Midbrain (tissue), 1 donor: ENCODE results near the gene PTPRG.
A peak's percentile ranks its signal among the peaks of the same experiment; 100 is the strongest.

Experiments
- DNase-seq: peaks from one replicate; lab custom pipeline; 2025; lab: John Stamatoyannopoulos, UW

PTPRG gene

DNA sequence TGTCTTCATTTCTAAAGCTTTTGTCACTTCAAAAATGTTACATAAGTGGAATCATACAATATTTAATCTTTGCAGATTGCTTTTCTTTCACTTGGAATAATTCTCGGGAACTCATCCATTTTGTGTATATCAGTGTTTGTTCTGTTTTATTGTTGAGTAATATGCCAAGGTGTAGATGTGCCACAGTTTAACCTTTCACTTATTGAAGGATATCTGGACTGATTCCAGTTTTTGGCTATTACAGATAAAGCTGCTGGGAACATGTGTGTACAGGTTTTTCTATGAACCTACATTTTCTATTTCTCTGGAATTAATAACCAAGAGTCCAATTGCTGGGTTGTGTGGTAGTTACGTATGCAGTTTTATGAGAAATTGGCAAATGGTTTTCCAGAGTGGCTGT lies 334.9 kb downstream of the PTPRG start:
- no peak for DNase-seq

DNA sequence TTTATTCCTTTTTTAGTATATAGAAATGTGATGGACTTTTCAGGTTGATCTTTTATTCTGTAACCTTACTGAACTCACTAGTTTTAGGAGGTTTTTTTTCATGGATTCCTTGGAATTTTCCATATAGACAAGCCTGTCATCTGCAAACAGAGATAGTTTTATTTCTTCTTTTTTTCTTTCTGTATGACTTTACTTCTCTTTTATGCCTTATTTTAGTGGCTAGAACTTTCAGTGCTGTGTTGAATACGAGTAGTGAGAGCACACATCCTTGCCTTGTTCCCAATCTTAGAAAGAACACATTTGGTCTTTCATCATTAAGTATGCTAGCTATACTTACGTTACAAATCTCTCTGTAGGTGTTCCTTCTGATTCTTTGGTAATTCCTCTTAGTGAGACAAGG lies 336.5 kb downstream of the PTPRG start:
- DNase-seq, result no peak

DNA sequence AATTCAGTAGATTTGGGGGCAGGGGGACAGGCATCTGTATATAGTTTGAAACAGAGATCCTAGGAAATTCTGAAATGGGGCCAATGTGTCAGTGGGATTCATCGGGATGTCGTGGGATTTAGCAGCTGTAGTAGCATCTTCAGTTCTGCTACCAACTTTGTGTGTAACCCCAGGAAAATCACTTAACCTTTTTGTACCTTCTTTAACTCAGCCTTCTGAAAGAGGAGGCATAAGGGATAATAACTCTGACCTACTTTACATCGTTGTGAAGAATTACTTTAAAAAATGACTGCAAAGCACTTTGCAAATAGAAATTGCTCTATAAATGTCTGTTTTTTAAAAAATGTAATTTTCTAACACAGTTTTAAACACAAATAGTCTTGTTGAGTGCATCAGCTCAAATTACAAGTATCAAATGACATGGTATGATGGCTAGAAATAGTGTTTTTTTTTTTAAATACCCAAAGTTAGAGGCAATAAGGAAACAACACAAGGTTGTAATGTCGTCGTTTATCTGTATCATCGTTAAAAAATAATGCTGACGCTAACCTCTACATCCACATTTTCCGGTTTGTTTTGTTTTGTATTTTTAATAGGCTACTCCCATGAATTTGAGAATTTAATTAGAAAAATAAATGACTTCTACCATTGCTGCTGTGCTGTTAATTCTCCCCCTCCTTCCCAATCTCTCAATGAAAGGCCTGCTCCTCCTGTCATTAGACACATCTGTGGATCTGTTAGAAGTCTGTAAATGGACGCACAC lies 338.5 kb downstream of the PTPRG start:
- no peak for DNase-seq

DNA sequence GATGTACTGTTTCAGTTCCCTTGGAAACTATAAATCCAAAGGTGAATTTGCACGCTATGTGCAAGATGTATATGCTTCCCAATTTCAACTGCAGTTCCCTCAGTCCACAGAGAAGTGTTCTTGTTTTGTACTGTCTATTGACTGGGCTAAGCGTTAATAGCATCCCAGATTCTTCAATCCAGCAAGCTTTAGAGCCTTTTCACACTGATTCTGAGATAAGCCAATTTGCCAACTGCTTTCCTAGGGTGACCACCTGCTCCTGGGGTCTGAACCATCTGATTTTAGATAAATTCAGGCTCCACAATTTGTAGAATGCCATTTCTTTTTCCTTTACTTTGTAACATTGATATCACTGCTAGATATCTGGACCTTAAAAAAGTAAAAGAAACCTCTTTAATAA lies 340.1 kb downstream of the PTPRG start:
- DNase-seq, result no peak

DNA sequence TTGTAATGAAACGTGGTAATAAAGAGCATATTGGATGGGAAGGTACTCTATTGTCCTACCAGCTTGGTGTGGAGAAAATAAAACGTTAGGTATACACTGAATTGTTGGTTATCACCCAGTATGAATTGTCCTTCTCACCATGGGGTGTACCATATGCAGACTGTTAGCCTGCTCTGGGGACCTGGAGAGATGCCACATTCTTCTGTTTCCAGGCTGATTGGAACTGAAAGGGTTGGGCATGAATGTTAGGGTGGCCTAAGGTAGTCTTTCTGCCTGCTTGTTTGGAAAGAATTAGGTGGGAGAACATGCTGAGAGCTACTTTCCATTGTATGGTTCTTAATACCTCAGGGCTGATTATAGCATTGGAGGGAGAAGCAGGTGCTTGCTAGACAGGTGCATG lies 340.6 kb downstream of the PTPRG start:
- no peak for DNase-seq

DNA sequence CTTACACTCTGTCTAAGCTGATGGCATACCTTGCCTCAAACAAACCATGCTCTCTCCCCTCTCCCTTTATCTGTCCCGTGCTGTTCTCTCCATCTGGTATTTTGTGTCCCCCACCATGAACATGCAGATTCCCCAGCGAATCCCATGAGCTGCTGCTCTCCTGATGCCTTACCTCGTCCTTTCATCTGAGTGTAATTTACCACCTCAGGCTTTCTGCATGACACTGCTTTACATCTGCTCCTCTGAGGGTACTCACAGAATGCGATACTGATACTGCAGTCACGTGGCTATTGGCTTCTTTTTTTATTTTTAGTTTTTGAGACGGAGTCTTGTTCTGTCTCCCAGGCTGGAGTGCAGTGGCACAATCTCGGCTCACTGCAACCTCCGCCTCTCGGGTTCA lies 341.7 kb downstream of the PTPRG start:
- DNase-seq, result no peak

DNA sequence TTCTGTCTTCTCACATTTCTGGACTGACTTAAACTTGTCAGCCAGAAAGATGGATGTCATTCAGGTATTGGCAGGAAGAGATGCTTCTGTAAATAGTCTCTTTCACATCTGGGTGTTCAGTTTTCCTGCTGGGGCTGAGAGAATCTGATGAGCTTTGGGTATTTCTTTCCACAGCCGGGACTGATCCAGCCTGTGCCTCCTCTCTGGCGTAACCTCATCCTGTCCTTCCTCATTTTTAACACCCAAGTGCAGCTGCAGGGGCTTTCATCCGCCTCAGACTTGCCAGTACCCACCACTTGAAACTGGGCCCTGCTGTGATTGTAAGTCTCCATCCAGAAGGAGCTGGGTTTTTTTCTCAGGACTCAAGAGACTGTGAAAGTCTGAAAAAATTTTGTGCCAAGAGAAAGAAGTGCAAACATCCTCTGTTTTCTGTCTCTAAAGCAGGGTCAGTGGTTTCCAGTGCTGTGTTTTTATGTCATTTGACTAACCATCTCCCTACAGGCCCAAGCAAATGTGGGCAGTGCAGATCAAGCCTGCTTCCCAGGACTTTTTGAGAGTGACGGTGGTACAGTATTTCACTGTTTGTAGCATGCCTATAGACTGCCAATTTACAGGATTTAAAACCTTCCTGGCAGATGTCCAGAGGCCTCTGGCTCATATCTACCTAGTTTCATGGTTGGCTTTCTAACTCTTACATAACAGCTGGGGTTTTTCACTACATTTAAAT lies 342.7 kb downstream of the PTPRG start:
- DNase-seq, result peak; percentile 34

DNA sequence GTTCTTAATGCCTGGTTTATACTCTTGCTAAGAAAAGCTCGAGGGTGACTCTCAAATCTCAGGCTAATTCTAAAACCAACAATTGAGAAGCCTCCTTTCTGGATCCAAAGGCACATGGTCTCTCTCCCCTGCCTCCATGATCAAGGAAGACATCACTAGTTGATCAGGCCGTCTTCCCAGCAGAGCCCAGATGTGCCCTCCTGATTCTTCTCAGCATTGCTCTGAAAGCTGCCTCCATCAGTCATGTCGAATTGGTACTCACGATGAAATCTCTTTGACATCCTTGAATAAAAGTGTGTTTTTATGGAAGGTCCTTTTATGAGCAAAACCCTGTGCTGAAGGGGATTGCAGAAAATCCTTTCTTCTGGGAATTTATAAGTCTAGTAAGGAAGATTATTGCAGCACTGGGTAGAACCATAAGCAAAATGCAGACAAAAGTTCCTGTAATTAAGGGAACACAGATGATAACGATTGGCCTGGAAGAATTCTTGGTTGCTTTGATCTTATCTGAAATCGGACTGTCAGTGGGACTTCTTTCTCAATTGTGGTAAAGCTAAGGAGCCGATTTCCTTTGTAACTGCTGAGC lies 345.9 kb downstream of the PTPRG start:
- no peak for DNase-seq

DNA sequence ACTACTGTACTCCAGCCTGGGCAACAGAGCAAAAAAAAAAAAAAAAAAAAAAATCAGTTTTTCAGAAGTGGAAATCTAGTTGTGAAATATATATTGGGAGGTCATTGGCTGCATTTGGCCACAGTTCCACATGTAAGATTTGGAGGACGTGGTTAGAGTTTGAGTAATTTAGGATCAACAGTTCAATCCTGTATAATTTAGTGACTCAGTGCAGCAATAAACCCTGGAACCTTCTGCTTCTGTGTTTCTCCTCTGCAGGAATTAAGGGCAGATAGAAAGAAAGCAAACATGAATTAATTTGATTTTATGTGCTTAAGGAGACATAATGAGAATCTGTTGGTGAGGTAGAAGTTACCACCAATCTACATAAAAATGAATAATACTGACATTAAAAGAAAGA lies 347.0 kb downstream of the PTPRG start:
- DNase-seq, result no peak

DNA sequence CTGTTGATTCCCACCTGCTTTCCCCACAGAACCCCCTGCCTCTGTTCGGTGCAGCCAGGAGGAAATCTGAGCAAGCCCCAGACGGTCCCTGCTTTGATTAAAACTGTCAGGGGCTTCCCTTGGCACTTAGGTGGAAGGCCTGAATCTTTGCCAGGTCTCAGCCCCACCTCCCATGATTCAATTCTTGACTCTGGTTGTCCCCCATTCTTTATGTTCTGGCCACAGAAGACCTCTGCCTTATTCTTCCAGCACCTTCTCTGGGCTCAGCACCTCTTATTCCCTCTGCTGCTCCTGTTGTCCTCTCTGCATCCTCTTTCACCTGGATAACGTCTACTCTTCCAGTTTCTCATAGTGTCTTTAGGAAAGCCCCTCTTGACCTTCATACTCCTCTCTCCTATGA lies 349.4 kb downstream of the PTPRG start:
- no peak for DNase-seq

DNA sequence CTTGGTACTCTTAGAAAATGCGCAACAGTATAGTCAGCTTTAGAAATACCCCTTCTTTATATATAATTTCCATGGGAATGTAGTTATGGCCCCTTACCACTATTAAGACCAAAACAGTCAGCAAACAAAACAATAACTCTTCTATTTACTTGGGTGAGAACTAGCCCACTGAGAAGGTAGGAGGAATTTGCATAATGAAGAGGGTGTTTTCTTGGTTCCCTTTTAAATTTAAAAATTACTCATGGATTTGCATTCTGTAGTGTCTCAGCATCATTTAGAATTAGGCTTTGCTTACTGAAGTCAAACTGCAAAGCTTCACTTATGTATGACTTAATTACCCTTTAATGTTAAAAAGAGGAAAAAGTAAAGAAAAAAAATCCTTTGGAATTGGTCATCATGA lies 350.8 kb downstream of the PTPRG start:
- no peak for DNase-seq

DNA sequence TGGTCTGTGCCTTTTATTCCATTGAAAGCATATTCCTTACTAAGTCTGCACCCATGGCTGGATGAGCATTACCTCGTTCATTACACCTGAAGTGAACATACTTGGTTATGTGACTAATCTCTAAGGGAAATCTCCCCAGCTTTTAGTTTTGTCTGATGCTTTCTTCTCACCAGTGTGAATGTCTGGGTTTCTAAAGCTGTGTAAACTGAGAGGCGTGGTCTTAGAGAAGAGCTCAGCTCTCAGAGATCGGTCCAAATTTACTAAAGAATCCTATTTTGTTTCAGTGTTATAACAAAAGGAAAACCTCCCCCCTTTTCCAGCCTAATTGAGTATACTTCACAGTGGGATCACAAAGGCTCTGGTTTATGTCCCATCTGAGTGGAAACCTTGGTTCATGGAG lies 352.3 kb downstream of the PTPRG start:
- DNase-seq, result no peak

DNA sequence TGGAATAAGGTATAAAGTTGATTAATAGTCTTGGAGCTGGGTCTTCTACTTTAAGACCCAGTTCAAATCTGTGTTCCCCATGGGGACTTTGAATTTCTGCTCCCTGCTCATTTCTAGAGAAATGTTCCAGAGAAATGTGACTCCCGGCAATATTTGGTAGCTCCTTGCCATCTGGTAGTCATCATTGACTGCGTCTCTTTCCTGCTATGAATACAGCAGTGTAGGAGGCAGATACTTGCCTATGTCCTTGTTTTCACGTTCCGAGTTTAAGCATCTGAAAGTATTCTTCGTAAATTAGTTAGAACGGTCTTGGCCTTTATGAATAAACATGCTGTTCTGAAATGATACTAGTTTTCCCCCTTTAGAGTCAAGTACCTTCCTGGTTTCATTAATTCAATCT lies 352.9 kb downstream of the PTPRG start:
- DNase-seq, result no peak

DNA sequence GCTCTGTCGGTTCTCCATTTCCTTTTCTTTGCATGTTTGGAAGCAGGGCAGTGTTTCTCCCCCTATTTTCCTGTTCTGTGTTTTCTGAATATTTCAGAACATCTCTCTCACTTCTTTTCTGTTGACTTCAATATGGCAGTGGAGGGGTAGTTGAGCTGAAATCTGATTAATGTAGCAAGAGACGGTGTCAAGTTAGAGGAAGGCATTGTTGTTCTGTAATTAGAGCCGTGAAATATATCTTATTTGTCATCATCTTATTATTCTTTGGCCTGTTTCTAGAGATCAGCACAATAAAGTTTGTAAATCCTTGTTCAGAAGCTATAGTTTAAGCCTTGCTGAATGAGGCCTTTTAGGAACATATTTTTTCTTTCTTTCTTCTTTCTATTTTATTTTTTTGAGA lies 353.9 kb downstream of the PTPRG start:
- DNase-seq, result no peak

DNA sequence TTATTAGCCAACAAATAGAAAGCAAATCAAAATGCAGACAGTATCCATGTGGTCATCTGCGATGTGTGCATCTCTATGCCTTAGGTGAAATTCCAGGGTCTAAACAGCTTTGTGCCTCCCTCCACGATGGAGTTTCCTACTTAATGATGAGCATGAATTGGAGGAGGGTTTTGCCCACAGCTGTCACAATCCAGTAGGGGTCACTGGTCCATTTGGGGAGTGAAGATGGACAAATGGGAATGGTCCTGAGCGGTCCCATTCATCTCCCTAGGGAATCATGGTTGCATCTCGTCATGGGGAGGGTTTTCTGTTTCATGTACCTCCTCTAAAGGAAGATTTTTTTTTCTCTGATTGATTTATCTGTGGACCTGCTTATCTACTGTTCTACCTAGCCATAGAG lies 358.0 kb downstream of the PTPRG start:
- DNase-seq, result no peak

DNA sequence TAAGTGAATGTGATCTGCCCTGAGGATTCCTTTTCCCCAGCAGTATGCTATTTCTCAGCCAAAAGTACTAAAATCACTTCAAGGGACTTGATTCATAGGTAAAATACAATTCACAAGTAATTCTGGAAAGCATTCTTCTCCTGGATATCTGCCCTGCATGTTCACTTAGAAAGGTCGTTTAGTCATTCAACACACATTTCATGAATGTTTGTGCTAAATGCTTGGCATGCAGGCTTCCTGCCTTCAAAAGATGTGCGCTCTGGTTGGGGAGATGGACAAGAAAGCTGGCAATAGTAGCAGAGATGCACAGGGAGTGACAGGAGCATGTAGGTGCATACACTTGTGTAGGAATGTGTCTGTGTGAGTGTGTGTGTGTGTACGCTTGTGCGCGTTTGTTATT lies 360.7 kb downstream of the PTPRG start:
- no peak for DNase-seq

DNA sequence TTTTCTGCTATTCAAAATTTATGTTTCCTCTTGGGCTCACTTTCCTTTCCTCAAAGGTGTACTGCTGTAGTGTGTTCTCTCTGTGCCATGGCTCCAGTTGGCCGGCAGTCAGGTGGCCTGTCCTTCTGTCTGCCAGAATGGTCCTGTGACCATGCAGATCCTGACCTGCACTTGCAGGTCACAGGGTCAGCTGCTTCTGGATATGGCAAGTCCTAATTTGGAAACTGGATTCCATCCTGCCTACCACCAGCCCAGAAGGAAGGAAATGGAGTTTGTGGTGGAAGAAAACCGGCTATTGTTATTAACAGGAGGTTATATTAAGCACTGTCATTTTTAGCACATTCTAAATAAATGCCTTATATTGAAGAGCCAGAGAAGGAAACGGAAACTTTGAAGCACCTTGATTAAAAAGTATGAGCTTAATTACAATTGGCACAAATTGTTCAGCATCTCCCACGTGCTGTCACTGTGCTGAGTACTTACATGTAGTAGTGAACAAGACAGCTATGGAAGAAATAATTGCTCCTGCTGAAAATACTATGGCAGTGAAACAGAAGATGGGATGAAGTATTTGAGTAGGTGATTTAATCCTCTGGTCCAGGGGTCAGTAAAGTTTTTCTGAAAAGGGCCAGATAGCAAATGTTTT lies 362.8 kb downstream of the PTPRG start:
- no peak for DNase-seq

DNA sequence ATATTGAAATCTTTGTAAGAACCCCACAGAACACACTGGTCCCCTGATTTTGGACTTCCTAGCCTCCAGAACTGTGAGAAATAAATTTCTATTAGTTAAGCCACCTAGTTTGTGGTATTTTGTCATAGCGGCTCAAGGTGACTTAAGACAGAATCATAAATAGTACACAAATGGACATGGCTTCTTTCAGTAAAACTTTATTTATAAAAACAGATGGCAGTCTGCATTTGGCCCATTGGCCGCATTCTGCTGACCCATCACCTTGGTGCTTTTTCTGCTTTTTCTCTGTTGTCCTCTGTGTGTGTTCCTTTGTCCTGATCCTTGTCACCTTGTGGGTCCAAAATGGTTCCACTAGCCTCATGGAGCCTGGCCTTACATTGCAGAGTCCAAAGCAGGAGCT lies 363.6 kb downstream of the PTPRG start:
- DNase-seq, result no peak

DNA sequence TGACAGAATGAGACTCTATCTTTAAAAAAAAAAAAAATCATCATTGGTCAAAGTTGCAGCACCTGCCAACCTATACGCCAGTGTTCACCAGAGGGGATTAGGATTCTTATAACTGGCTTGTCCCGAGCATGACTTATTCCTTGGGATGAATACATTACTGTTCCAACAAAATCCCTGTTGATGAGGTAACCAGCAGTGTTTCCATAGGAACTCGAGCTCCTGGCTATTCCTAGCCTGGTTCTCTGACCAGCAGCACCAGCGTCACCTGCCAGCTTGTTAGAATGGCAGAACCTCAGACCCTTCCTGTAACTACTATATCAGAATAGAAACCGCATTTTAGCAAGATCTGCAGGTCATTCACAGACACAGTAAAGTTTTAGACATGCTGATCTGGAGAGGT lies 364.4 kb downstream of the PTPRG start:
- no peak for DNase-seq

DNA sequence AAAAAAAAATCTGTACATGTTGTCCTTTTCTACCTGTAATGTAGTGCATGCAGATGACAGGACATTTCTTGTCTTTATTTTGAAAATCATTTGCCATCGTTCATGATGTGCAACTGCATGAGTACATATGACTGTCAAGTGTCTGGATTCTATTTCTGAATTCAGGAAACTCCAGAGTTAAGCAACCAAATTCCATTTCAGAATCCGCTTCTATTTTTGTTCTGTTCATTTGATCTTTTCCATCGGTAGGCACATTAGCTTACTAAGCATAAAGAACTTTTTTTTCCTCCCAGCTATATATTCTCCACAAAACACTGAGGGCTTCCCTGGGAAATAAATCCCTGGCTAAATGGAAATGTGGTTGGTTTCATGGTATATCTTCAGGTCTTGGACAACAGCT lies 365.6 kb downstream of the PTPRG start:
- DNase-seq, result no peak

DNA sequence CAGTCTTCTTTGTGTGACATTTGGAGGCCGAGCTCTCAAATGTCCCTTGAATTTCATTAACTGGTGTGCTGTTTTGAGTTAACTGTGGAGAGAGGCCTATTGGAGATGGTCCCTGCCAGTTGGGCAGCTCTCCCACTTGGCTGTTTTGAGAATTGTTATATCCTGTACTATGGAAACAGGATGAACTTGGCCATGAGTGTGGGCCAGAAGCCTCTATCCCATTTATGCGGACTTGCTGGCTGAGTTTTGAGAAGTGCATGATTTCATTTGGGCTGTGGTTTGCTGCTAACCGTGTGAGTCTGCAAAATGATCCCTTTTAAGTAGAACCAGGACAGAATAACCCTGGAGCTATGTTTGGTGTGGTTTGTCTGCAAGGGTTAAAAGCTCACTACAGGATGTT lies 366.0 kb downstream of the PTPRG start:
- peak; percentile 68 for DNase-seq

DNA sequence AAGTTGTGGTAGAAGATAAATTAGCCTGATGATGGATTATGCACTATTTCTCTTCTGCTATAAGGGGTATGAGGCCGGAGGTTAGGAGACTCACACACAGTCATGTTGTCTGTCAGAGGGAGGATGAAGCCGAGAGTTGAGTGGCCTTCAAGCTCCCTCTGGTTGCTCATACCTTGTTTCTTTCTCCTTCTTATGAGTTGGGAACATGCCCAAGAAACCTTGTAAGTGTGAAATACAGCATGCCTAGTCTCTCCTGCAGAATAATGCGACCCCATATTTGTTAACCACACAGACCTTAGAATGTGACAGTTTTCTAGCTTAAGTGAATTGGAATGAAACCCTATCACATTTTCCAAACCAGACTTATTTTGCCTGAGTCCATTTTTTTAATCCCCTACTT lies 366.7 kb downstream of the PTPRG start:
- no peak for DNase-seq

DNA sequence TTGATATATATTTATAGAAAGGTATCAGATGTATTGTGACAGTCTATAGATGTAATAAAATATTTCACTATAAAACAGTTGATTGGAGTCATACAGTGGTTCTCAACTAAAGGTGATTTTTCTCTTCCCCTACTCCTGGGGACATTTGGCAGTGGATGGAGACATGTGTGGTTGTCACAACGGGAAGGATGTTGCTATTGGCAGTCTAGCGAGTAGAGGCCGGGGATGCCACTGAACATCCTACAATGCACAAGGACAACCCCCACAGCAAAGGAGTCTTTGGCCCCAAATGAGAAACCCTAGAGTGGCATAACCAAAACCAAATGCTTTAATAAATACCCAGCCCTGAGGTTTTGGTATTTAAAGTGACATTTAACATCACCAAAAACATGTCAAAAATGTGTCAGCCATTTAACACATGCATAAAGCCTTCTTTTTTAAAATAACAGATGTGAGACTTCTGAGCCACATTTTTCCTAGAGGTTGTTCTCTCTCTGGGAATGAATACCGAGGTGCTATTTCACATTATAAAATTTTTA lies 367.5 kb downstream of the PTPRG start:
- no peak for DNase-seq
